SU-DHL-6 (cell line): ENCODE results near the gene MYCBPAP.

Source experiments
- H2AFZ ChIP-seq: fragments of 200-600 bp; sonication (generic); 2 replicates; pipeline ENCODE4 v1.6.1; 2014; ENCODE audit warnings: low read depth, mild to moderate bottlenecking, moderate library complexity, mixed read lengths, antibody characterized with exemption, low read length; ENCODE audit not compliant: severe bottlenecking
- H3F3A ChIP-seq: fragments of 200-600 bp; shearing (Covaris generic); 2 replicates; pipeline ENCODE4 v1.6.0; 2016; ENCODE audit warnings: antibody characterized with exemption, mild to moderate bottlenecking; ENCODE audit not compliant: insufficient read depth
- H3K27ac ChIP-seq: fragments of 200-600 bp; sonication (generic); 2 replicates; pipeline ENCODE4 v1.5.1; 2016; ENCODE audit warnings: low read depth, mild to moderate bottlenecking, low read length, moderate library complexity, mixed read lengths
- H3K27me3 ChIP-seq: fragments of 200-600 bp; sonication (generic), shearing (Covaris generic); 2 replicates; pipeline ENCODE4 v1.6.0; 2014; ENCODE audit warnings: mild to moderate bottlenecking, low read length
- H3K36me3 ChIP-seq: fragments of 200-600 bp; sonication (generic); 2 replicates; pipeline ENCODE4 v1.6.1; 2014; ENCODE audit warnings: mild to moderate bottlenecking, low read length, mixed read lengths
- H3K4me2 ChIP-seq: fragments of 300-600, 200-600 bp; shearing (Covaris generic), sonication (generic); 2 replicates; pipeline ENCODE4 v1.6.0; 2014; ENCODE audit warnings: low read length, low read depth, mild to moderate bottlenecking; ENCODE audit not compliant: poor library complexity, severe bottlenecking
- H3K4me3 ChIP-seq: fragments of 200-600 bp; sonication (generic); 2 replicates; pipeline ENCODE4 v1.5.1; 2014; ENCODE audit warnings: antibody characterized with exemption, low read length, mild to moderate bottlenecking, mixed read lengths; ENCODE audit not compliant: insufficient read depth, poor library complexity, severe bottlenecking
- H3K79me2 ChIP-seq: fragments of 200-600 bp; sonication (generic); 2 replicates; pipeline ENCODE4 v1.6.1; 2014; ENCODE audit warnings: mild to moderate bottlenecking, low read length, moderate library complexity; ENCODE audit not compliant: insufficient read depth
- H3K9ac ChIP-seq: fragments of 200-600 bp; sonication (generic); 2 replicates; pipeline ENCODE4 v1.7.0; 2014; ENCODE audit warnings: mild to moderate bottlenecking, low read length
- H3K9me2 ChIP-seq: fragments of 200-600 bp; sonication (generic); replicated peaks from 2 replicates; pipeline ENCODE4 v1.6.1; 2014; ENCODE audit warnings: low read length; ENCODE audit not compliant: insufficient read depth
- H3K9me3 ChIP-seq: fragments of 200-600 bp; sonication (generic); 2 replicates; pipeline ENCODE4 v1.6.1; 2014; ENCODE audit warnings: low read length, mixed read lengths; ENCODE audit not compliant: insufficient read depth
- H4K20me1 ChIP-seq: fragments of 200-600 bp; sonication (generic); 2 replicates; pipeline ENCODE4 v1.6.1; 2014; ENCODE audit warnings: low read depth, mild to moderate bottlenecking, antibody characterized with exemption, low read length, moderate library complexity, mixed read lengths
- CTCF ChIP-seq: fragments of 200-600 bp; sonication (generic); IDR thresholded peaks from one replicate; pipeline ENCODE4 v1.5.1; 2017; ENCODE audit warnings: antibody characterized with exemption, mild to moderate bottlenecking, low read length, moderate library complexity; ENCODE audit not compliant: insufficient read depth, poor library complexity, severe bottlenecking
- EZH2phosphoT487 ChIP-seq: fragments of 200-600 bp; sonication (generic), shearing (Covaris generic); conservative IDR thresholded peaks from 2 replicates; pipeline ENCODE4 v1.6.1; 2018; ENCODE audit warnings: mild to moderate bottlenecking, antibody characterized with exemption, low read length, moderate library complexity, mixed read lengths

The MYCBPAP gene

GRCh38 chr17:50521514-50521913 lies 13.3 kb downstream of the MYCBPAP start:
- no peaks in the 10 kb centered on the region for H3F3A ChIP-seq
- no peaks in the 10 kb centered on the region for H3K79me2 ChIP-seq
- H2AFZ ChIP-seq, result no peak overlapping the region
- H3K4me2 ChIP-seq, result no peak overlapping the region
- H3K9me2 ChIP-seq, result no peaks in the 10 kb centered on the region
- no peak overlapping the region for H3K9ac ChIP-seq
- H3K27ac ChIP-seq, result no peak overlapping the region
- H4K20me1 ChIP-seq, result no peaks in the 10 kb centered on the region
- no peaks in the 10 kb centered on the region for H3K36me3 ChIP-seq
- H3K27me3 ChIP-seq, result no peaks in the 10 kb centered on the region
- no peaks in the 10 kb centered on the region for H3K9me3 ChIP-seq
- no peak overlapping the region for H3K4me3 ChIP-seq
- TF ChIP-seq CTCF, result no peak
- TF ChIP-seq EZH2phosphoT487, result no peak

DNA sequence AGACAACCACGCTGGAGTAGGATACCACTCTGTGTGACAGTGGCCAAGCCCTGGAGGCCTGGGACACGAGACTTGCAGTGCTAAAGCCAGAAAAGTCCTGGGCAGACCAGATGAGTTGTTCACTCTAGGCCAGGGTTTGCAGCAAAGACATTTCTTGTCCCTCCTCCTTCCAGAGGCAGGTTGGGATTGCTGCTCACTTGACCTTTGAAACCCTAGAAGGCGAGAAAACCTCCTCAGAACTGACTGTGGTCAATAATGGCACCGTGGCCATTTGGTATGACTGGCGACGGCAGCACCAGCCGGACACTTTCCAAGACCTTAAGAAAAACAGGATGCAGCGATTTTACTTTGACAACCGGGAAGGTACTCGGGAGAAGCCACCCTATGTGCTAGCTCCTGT lies 14.5 kb downstream of the MYCBPAP start:
- H3K4me2 ChIP-seq, result no peak overlapping the region
- no peaks in the 10 kb centered on the region for H3K9me3 ChIP-seq
- no peaks in the 10 kb centered on the region for H4K20me1 ChIP-seq
- no peak overlapping the region for H3K27ac ChIP-seq
- H3K9ac ChIP-seq, result no peak overlapping the region
- H3K79me2 ChIP-seq, result no peaks in the 10 kb centered on the region
- H3K4me3 ChIP-seq, result no peak overlapping the region
- H3F3A ChIP-seq, result no peaks in the 10 kb centered on the region
- H2AFZ ChIP-seq, result no peak overlapping the region
- TF ChIP-seq EZH2phosphoT487 (no peak), CTCF (no peak)
- H3K36me3 ChIP-seq, result no peaks in the 10 kb centered on the region
- H3K9me2 ChIP-seq, result no peaks in the 10 kb centered on the region
- H3K27me3 ChIP-seq, result no peaks in the 10 kb centered on the region

- no peak for TF ChIP-seq CTCF
- no peak for TF ChIP-seq EZH2phosphoT487
- Histone ChIP-seq H3K9me2 (no peaks in the 10 kb centered on the region), H3K27ac (no peak overlapping the region), H3K27me3 (no peaks in the 10 kb centered on the region), H3K9ac (no peak overlapping the region), H3K36me3 (no peaks in the 10 kb centered on the region), H2AFZ (no peak overlapping the region), H4K20me1 (no peaks in the 10 kb centered on the region), H3K4me3 (no peak overlapping the region), H3F3A (no peaks in the 10 kb centered on the region), H3K79me2 (no peaks in the 10 kb centered on the region), H3K4me2 (no peak overlapping the region), H3K9me3 (no peaks in the 10 kb centered on the region)
Measured at GRCh38 chr17:50523208-50523607, 15.0 kb downstream of the MYCBPAP start.
